AG04449 (cell line): ENCODE data around the gene CBFA2T2.

Experiments used
- CTCF ChIA-PET: fragments of 350-600 bp; formaldehyde crosslinking; extraction: SDS; loops from one replicate; lab custom pipeline; 2021; ENCODE audit warnings: antibody characterized with exemption; lab: Yijun Ruan, JAX
- POLR2A ChIA-PET: fragments of 400-600, 350-600 bp; formaldehyde crosslinking; extraction: SDS; loops from one replicate; lab custom pipeline; 2020; ENCODE audit warnings: antibody characterized with exemption, inconsistent platforms; lab: Yijun Ruan, JAX
- DNase-seq: peaks from one replicate; pipeline ENCODE4 v3.0.0-alpha.2; 2010; ENCODE audit warnings: low read depth, low spot score
- H3K4me3 ChIP-seq: 2 replicates; pipeline ENCODE4 v1.5.1; 2011; ENCODE audit warnings: low read depth, mild to moderate bottlenecking, control low read depth, low read length
- TF ChIP-seq, protein P1 (sequence below): IDR thresholded peaks from one replicate; pipeline ENCODE4 v1.5.1; 2011; ENCODE audit warnings: mild to moderate bottlenecking, moderate library complexity, low read length, control low read depth, inconsistent platforms; ENCODE audit not compliant: insufficient read depth; ENCODE audit errors: missing control alignments

The CBFA2T2 gene

DNA sequence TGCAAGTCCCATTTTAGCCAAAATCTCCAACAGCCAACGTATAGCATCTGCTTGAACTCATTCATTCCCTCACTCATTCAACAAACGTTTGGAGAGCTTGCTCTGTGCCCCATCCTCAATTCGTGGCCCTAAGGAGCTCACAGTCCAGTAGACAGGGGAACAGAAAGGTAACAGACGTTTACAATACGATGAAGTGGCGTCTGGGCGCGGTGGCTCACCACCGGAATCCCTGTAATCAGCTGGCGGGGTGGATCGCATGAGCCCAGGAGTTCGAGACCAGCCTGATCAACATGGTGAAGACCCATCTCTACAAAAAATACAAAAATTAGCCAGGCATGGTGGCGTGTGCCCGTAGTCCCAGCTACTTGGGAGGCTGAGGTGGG lies 197.1 kb downstream of the CBFA2T2 start:
- POLR2A ChIA-PET = no interaction called here
- TF ChIP-seq, protein P1, sequence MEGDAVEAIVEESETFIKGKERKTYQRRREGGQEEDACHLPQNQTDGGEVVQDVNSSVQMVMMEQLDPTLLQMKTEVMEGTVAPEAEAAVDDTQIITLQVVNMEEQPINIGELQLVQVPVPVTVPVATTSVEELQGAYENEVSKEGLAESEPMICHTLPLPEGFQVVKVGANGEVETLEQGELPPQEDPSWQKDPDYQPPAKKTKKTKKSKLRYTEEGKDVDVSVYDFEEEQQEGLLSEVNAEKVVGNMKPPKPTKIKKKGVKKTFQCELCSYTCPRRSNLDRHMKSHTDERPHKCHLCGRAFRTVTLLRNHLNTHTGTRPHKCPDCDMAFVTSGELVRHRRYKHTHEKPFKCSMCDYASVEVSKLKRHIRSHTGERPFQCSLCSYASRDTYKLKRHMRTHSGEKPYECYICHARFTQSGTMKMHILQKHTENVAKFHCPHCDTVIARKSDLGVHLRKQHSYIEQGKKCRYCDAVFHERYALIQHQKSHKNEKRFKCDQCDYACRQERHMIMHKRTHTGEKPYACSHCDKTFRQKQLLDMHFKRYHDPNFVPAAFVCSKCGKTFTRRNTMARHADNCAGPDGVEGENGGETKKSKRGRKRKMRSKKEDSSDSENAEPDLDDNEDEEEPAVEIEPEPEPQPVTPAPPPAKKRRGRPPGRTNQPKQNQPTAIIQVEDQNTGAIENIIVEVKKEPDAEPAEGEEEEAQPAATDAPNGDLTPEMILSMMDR = no peak
- DNase-seq = no peak
- CTCF ChIA-PET = interaction anchor here (0.8 to 2.6 kb wide), 6 partner anchors 10 to 19 kb away, joined by 3 to 18 read pairs (median 4); partner anchors contain the start of gene ACTL10
- H3K4me3 ChIP-seq = no peak overlapping the region; the same call in 1 of the 2 replicates

DNA sequence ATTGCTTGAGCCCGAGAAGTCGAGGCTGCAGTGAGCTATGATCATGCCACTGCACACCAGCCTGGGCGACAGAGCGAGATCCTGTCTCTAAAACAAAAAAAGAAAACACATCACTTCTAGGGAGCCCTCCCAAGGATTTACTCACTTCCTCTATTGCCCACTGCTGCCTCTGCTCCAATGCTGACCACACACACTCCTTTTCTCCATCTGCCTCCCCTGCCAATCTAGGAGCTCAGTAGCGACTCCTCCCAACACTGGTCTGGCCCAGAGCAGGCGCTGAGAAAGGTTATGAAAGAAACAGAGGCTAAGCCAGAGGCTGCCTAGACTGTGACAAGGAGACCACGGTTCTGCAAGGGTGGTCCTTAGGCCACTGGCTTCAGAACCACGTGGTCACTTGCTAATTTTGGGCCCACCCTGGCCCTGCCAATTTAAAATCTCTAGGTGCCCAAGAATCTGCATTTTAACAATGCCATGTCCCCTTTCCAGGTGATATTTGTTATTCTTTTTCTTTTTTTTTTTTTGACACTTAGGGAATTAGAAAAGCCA lies 197.5 kb downstream of the CBFA2T2 start:
- TF ChIP-seq, protein P1 = no peak
- ChIA-PET CTCF (interaction anchor here (1.1 to 2.6 kb wide), 5 partner anchors 9 to 19 kb away, joined by 3 to 18 read pairs (median 4); partner anchors contain the start of gene ACTL10), POLR2A (no interaction called here)
- no peak for DNase-seq
- no peak overlapping the region for H3K4me3 ChIP-seq

DNA sequence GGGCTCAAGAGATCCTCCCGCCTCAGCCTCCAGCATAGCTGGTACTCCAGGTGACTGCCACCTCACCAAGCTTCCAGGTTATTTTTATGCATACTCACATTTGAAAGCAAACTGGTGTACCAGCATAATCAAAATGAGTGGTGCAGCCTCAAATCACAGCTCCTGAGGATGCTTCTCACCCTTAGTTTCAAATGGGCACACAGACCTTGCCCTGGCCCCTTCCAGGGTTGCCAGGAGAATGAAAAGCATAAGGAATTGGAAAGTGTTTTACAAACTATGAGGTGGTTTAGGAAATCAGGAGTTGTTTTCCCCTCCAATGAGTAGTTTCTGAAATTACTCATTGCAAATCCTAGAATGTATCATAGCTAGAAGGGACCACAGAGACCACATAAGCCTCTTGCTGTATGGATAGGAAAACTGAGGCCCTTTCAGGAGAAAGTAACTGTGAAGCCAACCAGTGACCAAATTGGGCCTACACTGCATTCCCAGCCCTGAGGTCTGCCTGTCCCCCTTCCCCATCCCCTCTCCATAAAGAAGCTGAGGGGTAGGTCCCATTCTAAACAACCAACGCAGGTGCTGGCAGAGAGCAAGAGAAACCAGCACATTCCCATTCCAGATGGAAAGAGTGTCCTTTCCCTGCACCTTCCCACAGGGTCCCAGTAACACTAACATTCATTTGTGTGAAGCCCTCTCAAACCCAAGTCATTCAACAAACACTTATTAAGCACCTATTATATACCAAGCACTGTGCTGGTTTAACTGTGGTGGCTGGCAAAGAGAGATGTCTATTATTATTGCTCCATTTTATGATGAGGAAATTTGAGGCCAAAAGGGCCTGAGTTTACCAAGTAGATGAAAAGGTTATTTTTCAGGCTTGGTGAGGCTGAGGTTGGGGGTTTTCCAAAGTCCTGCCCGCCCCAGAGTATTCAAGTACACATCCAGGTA lies 198.4 kb downstream of the CBFA2T2 start:
- no peak overlapping the region for H3K4me3 ChIP-seq
- ChIA-PET POLR2A (no interaction called here), CTCF (interaction anchor here (1.4 to 2.6 kb wide), 3 partner anchors 10 to 20 kb away, joined by 3 to 18 read pairs (median 7); partner anchors contain the start of gene ACTL10)
- no peak for DNase-seq
- TF ChIP-seq, protein P1 = no peak

DNA sequence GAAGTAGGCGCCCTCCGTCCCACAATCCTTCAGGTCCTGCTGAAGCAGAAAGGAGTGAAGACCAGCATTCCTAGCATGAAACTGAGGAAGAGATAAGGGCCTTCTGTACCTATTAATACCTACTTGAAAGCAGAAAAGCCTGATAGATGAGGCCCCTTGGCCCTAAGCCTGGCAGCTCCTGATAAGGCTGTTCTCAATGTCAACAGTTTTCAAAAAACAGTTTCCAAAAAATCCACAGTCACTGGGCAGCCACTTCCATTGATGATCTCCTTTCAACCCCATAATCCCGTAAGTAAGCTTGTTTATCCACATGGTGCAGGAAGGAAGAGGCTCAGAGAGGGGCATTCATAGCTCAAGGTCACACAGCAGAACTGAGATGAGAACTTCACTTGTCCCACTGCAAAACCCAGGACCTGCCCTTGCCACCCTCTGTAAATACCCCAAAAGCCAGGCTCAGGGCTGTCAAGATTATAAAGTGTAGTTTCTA lies 199.1 kb downstream of the CBFA2T2 start:
- POLR2A ChIA-PET = no interaction called here
- H3K4me3 ChIP-seq = no peak overlapping the region
- no peak for DNase-seq
- TF ChIP-seq, protein P1 = no peak
- CTCF ChIA-PET = no interaction called here

DNA sequence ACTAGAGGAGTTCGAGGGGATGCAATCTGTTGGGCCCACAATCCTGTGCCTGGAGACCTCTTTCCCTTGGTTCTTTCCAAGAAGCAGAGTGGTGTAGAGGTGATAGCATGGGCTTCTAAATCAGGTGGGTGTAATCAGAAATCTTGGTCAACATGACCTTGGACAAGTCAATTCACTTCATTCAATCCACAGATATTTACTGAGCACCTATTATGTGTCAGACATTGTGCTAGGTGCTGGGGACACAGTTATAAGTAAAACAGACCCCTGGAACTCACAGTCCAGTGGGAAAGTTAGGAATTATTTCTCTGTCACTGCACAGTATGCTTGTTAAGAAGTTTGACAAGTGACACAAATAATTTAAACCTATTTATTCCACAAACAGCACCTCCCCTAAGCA lies 199.6 kb downstream of the CBFA2T2 start:
- DNase-seq = no peak
- POLR2A ChIA-PET = no interaction called here
- H3K4me3 ChIP-seq = no peak overlapping the region
- TF ChIP-seq, protein P1 = no peak
- CTCF ChIA-PET = no interaction called here

DNA sequence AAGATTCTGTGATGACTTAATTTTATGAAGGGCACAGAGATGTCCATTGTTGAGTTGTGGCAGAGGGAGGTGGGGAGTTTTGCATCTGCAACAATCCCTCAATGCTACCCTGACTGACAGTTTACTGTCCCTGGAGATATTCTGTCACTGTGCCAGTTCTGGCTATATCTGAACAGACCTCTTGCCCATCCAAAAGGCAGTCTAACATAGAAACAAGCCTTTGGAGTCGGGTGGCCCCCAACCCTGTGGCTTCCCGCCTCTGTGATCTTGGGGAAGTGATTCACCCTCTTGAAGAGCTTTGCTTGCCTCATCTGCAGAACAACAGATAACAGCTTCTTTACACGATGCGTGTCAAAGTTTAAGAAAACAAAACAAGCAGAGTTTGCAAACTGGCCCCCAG lies 200.1 kb downstream of the CBFA2T2 start:
- DNase-seq = no peak
- POLR2A ChIA-PET = no interaction called here
- H3K4me3 ChIP-seq = no peak overlapping the region
- CTCF ChIA-PET = interaction anchor here (0.8 kb wide), 1 partner anchor 22 kb away, joined by 3 read pairs; no protein-coding TSS in a partner anchor
- TF ChIP-seq, protein P1 = no peak
